CD4-positive, alpha-beta T cell treated with Interleukin-4 for 4 hours (primary cell): ENCODE data around the gene PCDH1.
"Not testable (repeated sequence)": the region's sequence is repeated elsewhere in the genome, so short reads cannot be mapped to it uniquely, and the experiment has no call there.

Experiments
- DNase-seq: peaks from one replicate; pipeline ENCODE4 v3.0.0-alpha.2; 2020

Gene PCDH1

DNA sequence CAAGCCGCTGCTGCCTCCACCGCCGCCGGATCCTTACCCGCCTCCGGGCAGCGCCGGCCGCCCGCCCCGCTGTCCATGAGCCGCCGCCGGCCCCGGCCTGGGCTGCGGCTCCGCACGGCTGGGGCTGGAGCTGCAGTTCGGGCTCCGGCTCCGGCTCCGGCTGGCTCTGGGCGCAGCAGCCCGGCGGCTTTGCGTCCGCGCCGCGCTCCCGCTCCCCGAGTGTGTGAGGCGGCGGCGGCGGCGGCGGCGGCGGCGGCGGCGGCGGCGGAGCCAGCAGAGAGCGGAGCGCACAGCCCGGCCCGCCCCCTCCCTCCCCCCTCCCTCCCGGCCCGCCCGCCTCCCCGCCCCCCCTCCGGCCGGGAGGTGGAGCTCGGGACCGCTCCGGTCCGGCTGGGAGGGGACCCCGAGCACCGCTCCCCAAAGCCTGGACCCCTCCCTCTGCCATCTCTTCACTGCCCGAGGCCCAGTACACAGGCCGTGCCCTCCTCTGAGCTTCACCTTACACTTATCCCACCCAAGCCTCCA lies at the start of gene PCDH1:
PCDH1 (minus strand) TSS at position 225 of the 525 bp plus-strand sequence; CDS start at position 77, 148 bp downstream.
- DNase-seq, result no peak

DNA sequence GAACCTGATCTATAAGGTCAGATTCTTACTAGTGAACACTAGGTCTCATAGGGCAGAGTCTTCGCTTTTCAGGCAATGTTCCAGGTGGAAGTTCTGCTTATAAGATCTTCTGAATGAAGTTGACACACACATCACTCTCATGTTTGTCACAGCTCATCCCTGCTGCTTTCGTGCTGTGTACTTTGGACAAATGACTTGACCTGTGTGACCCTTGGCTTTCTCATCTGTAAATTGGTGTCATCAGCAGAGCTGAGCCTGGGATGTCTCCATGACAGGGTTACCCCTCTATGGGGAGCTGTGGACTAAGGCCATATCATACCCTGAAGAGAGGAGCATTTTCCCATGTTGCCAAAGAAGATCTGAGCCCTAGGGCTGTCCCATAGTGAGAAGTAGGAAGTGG lies 48.2 kb upstream of the PCDH1 start:
- no peak for DNase-seq

DNA sequence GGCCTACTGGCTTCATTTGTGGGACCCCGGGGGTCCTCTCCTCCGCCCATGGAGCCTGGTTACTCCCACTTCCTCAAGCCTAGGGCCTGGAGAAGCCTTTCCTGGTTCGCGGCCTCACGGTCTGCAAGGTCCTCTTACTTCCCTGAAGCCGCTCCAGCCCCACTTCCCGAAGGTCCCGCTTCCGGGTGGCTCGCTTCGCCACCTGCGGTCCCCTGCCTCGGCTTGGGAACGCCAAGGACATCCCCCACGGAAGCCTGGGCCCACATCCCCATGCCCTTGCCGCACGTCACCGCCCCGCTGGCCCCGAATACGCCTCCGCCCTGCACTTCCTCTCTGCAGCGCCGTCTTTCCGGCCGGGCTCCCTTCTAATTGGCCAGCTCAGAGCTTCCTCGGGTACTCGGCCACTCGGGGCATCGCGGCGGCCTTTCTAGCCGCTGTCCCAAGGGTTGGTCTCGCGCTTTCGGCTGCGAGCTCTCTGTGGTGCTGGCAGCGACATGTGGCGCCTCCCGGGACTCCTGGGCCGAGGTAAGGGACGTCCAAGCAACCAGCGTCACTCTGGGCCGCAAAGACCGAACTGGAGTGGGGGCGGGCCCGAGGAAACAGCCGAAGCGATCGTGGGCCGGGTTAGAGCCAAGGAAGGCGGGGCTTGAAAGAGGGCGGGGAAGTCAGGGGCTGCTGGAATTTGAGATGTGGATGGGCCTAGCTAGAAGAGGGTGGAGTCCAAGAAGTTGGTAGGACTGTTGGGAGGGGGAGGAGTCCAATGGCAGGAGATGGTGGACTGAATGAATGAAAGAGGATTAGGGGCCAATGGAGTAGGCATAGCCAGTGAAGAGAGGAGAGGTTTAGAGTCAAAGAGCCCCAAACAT lies 45.5 kb upstream of the PCDH1 start, which contains the start of gene DELE1:
DELE1 (plus strand) TSS at position 424 of the 866 bp plus-strand sequence; CDS start at position 495, 71 bp downstream.
- peak; percentile 86 for DNase-seq

DNA sequence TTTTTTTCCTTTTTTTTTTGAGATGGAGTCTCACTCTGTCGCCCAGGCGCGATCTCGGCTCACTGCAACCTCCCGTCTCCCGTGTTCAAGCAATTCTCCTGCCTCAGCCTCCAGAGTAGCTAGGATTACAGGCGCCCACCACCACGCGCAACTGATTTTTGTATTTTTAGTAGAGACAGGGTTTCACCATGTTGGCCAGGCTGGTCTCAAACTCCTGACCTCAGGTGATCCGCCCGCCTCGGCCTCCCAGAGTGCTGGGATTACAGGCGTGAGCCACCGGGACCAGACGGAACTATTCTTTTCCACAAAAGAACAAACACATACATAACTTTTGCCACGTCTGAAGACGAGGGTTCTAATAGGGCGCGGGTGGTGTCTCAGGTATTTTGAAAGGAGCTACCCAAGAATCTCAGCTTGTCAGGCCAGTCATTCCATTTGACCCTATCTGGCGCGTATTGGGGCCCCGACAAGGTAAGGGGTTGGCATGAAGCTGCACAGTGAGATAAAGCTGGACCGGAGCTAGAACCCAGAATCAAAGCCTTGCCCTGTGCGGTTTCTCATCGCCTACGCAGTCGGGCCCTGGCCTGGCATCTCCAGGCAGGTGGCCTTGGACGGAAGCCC lies 44.7 kb upstream of the PCDH1 start:
- not testable (repeated sequence) for DNase-seq

DNA sequence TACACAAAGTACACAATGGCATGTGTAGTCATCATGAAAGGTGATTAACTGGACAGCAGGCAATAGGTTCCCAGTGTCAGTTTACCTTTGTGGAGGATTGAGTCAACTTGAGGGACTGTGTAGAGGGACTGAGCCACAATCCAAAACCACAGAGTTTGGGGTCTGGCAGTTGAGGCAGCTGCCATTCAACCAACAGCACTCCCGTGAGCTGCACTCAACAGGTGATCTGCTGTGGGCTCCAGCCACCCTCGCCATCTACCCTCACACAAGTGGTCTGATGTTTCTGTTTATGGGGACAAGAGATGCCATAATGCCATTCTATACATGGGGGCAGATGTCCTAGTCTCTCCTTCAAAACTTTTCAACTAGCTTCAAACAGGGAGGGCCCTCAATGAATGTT lies 42.6 kb upstream of the PCDH1 start:
- DNase-seq, result no peak

DNA sequence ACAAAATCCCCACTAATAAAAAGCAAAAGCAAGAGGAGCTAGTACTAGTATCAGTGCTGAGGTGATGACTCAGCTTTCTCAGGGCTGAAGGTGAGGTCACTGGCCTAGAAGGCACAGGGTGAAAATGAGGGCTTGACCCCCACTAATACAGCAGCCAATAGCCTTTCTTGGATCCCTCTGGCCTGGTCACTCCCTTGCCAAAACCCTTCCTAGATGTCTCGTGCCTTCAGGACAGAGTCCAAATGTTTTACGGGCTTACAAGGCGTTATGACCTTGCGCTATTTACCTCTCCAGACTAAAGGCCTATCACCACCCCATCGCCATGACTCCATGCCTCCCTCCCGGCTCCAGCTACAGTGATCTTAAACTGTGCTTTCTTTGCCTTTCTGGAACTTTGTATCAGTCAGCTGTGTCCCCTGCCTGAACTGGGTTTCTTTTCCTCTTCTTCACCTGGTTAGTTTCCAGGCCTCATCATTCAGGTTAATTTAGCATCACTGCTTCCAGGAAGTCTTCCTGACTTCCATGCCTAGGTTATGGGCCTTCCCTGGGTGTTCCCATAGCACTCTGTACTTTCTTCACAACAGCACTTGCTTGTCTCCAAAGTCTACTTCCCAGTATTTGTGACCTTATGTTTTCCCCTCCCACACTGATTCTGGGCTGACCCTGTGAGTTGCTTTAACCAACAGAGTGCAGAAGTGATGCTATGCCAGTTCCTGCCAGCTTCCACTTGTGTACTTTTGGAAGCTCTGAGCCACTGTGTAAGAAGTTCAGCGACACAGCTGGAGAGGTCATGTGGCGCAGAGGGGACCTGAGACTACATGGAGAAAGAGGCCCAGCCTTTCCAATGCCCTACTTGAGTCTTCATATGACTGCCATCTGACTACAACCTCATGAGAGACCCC lies 41.3 kb upstream of the PCDH1 start:
- DNase-seq, result no peak

DNA sequence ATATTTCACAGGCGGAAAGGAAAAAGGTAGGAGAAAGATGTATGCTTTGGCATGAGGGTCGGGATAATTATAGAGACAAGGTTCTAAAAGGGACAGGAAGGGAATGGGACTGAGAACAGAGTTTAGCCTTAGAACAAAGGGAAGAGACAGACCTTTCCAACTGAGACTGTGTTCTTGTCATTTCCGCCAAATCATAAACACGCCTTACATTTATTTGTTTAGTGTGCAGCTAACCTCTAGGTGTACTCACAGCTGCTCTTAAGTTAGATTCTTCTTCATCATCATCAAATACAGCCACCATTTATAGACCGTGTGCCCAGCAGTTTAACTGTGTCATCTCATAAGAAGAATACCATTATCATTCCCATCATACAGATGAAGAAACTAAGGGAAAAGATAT lies 39.5 kb upstream of the PCDH1 start:
- DNase-seq, result no peak

DNA sequence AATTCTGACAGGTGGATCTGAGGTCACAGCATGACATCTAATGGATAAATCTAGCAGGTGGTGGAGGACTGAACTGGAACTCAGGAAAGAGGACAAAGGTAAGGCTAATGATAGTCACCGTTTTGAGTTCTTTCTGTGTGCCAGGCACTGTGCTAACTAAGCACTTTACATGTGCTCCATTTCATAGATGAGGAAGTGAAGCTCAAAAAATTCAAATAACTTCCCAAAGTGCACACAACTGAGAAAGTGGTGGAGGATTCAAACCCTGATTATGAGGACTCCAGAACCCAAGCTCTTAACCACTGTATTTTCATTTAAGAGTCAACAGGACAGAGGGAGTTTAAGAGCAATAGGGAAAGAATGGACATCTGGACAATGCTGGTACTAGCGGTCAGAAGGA lies 38.3 kb upstream of the PCDH1 start:
- no peak for DNase-seq

DNA sequence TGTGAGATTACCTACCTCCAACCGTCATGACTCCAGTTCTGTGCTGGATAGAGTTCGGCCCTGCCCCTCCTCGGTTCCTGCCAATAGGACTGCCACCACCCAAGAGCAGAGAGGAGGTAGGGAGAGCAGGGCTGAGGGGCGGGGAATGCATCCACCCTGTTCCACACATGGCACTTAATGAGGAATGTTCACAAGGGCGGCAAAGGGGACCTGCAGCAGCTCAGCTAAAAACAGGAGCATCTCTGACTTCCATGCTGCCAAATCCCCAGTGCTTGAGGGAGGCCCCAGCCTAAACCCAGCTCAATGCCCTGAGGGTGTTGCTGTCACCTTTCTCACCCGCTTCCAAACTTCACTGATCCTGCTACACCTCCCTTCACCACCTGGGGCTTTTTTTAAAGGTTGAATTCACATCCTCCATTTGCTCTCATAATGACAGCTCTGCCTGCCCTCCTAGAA lies 37.7 kb upstream of the PCDH1 start:
- no peak for DNase-seq

DNA sequence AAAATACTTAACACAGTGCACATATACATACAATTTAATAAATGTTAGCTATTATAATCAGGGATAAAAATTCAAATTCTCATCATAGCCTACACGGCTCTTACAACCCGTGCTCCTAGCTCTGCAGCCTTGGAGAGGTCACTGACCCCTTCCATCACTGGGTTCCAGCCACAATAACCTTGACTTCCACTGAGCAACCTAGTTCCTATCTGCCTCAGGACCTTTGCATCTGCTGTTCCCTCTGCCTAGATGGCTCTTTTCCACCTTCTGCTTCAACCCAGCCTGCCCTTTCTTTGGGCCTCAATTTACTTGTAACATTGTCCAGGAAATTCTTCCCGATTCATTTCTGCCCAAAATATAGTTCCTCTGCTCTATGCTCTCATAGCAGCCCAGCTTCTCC lies 36.6 kb upstream of the PCDH1 start:
- no peak for DNase-seq

DNA sequence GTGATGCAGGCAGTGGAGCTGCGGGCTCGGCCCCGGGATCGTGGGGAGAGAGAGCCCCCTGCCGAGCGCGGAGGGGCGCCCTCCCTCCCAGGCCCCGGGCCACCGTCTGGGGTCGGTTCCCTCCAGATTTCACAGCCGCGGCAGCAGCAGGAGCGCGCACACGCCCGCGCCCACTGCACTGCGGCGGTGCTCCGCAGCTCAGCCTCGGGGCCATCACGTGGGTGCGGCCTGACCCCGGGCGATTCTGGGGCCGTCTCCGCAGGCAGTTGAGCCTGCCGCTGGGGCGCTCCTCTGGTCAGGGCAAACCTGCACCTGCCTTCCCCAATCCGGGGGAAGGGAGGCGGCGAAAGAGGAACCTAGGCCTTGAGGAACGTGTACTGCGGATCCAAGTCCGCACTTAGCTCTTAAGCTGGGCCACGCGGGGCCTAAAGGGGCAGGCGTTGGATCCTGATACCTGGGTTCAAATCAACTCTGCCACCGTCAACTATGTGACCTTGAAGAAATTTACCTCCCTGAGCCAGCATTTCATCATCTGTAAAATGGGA lies 36.1 kb upstream of the PCDH1 start:
- no peak for DNase-seq

DNA sequence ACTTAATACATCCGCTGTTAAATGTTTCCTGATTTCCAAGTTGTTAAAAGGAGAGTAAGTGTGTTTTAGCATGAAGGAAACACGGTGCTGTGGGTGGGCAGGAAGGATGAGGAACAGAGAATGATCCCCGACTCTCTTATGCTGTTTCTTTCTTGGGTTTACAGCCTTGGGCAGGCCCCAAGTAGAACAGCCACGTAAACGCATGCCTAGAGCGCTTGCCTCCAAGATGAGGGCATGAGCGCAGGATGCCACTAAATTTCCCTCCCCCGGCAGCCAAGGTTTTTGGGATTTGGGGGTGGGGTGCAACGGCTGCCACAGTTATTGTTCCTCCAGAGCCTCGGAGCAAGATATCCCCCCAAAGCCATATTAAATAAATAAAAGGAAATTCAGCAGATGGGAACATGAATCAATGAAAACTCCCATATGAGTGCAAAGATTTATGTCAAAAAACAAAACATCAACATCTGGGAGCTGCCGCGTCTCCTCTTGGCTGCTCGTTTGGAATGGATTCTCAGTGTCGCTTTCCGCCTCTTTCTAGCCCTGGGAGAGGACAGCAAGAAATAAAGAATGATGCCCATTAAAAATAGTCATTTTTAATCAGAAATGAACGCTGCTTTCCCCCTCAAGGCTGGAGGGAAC lies 35.5 kb upstream of the PCDH1 start:
- DNase-seq, result no peak

DNA sequence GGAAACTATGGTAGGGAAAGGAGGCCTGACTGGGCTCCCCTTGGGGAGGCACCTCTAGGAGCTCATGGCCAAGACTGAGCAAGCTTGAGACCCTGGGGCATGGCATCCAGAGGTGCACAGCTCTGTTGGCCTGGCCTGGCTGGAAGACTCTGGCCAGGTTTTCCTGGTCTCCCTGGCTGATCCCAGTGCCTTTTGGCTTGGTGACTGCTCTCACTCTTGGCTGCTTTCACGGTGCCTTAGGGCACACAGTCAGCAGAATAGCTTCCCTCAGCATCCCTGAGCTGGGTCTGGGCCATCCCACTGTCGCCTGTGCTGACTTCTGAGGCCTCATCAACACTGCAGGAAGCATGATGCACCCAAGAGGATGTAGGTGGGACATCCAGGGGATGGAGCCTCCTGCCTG lies 32.1 kb upstream of the PCDH1 start:
- DNase-seq, result no peak

DNA sequence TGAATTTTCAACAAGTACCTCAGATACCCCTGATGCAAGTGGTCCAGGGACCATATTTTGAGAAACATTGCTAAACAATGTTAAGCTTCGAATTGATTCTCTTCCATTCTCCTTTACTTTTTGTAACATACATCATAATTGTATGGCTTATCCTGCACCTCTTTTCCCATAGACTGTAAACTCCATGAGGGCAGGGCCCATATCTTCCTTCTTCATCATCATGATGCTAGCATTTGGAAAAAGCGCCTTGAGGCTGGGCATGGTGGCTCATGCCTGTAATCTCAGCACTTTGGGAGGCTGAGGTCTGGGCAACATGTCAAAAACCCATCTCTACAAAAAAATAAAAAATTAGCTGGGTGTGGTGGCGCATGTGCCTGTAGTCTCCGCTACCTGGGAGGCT lies 31.0 kb upstream of the PCDH1 start:
- DNase-seq, result no peak

DNA sequence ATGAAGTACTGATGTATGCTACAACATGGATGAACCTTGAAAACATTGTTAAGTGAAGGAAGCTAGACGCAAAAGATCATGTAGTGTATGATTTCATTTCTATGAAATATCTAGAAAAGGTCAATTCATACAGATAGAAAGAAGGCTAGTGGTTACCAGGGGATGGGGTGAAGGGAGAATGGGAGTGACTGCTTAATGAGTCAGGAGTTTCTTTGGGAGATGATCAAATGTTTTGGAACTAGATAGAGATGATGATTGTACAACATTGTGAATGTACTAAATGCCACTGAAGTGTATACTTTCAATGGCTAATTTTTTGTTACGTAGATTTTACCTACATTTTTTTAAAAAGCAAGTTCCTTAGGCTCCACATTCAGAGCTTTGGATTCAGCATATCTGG lies 30.6 kb upstream of the PCDH1 start:
- no peak for DNase-seq

DNA sequence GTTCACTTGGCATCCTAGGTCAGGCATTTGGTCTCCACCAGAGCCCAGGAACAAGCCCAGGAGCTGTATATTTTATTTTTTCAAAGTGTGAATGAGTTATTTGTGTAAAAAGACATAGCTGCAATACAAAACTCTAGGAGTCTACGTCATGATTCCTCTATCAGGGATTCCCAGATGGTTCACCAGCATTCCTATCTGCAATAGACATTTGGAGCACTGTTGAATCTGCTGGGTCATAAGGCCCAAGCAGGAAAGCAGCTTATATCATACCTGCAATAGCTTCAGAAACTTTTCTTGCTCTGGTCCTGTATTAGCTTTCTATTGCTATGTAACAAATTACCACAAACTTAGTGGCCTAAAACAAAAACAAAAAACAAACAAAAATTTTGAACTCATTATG lies 28.8 kb upstream of the PCDH1 start:
- no peak for DNase-seq

DNA sequence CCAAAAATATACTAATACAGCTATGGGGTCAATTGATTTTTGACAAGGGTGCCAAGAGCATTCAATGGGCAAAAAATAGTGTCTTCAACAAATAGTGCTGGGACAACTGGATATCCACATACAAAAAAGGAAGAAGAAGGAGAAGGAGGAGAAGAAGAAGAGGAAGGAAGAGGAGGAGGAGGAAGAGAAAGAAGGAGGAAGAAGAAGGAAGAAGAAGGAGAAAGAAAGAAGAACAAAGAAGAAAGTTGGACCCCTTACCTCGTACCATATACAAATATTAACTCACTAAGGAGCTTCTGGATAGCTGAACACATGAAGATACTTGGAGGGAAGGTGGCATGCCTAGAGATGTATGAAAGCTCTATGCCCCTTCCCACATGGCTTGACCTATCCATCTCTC lies 28.3 kb upstream of the PCDH1 start:
- DNase-seq, result no peak

DNA sequence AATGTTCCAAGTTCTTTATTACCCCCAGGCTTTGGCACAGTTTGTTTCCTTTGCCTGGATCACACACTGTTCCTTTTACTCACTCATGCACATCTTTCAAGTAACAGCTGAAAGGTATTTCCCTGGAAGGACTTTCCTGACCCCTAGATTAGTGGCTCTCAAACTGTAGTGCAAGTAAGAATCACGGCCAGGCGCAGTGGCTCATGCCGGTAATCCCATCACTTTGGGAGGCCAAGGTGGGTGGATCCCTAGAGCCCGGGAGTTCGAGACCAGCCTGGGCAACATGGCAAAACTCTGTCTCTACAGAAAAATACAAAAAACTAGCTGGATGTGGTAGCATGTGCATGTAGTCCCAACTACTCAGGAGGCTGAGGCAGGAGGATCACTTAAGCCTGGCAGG lies 26.3 kb upstream of the PCDH1 start:
- DNase-seq, result no peak

DNA sequence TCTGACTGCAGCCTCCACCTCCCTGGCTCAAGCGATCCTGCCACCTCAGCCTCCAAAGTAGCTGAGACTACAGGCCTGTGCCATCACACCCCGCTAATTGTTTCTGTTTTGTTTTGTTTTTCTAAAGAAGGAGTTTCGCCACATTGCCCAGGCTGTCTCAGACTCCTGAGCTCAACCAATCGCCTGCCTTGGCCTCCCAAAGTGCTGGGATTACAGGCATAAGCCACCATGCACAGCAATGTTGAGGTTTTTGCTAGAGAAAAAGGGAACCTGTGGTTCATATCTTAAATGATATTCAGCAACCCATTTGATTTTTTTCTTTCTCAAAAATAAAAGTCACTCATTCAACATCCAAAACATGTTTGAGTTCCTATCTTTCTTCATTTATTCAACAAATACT lies 25.1 kb upstream of the PCDH1 start:
- DNase-seq, result no peak

DNA sequence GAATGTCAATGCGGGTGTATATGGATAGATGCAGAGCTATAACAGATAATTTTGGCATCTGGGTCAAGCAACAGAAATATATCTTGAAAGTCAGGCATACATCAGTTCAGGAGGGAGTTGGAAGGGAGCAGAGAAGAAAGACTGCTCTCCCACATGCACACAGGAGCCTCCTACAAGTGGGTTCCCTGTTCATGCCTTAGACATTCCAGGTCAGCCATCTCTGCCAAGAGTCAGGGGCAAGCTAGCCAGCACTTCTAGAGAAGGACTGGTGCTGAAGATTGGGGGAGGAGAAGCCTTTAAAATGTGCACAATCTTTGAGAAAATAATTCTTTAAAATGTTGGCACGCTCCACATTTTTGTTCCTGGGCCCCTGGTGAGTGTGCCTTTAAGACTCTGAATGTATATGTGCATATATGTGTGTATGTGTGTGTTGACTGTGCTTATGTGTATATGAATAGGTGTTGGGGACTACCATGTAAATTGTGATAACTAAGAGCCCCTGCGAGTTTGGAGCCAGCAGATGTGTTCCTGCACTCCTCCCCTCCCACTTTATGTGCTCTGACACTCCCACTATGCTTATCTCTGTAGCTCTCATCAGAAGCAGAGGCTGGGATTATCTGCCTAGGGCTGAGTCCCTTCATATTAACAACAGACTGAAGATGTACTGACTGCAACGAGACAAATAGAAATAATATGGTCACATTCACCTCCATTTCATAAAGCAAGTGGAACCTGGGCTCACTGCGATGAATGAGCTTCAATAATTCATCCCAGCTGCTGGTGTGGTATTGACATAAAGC lies 24.0 kb upstream of the PCDH1 start:
- no peak for DNase-seq

DNA sequence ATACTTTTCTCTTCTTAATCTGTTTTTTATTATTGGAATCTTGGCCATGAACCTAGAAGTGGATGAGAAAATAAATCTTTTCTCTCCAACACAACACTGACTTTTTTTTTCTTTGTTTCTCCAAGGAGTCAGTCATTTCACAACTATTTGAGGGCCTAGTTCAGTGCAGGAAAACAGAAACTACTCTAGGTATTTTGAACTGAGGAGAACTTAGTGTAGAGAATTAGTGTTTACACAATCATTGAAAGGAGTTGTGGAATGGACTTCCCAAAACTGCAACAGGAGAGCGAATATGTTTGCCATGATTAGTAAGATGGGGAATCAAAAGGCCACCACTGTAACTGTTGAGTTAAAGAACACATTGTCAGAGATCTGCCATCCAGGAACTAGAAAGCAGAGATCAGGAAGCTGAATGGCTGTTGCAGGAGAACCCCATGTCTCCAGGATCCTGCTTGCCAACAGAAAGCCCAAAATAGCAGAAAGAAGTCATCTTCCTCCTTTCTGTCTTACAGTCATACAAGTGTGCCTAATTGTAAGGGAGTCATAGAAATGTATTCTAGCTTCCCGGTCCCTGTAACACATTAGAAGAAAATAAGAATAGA lies 20.3 kb upstream of the PCDH1 start:
- no peak for DNase-seq
